Ascending aorta (tissue), 2 donors: ENCODE measurements around the gene MON2. TPM values are rescaled to one million over a fixed set of nuclear protein-coding genes. Genes with fewer than 3 reads are reported as not detected.

Experiments
- DNase-seq, 2 donors: peaks; one replicate each; pipeline ENCODE4 v3.0.0-alpha.2; 2019; ENCODE audit warnings: low spot score in 2 of 2
- H3K27ac ChIP-seq, 2 donors: fragments of 200-600 bp; sonication (generic); one replicate each; pipeline ENCODE4 v1.5.1; 2016 to 2017; ENCODE audit warnings: mild to moderate bottlenecking in 1 of 2
- H3K27me3 ChIP-seq: fragments of 200-600 bp; sonication (generic); one replicate; pipeline ENCODE4 v1.5.1; 2017
- H3K36me3 ChIP-seq, 2 donors: fragments of 200-600 bp; sonication (generic); one replicate each; pipeline ENCODE4 v1.5.1; 2016
- H3K4me1 ChIP-seq, 2 donors: fragments of 200-600 bp; sonication (generic); one replicate each; pipeline ENCODE4 v1.5.1; 2016 to 2017; ENCODE audit warnings: mild to moderate bottlenecking in 1 of 2
- H3K4me3 ChIP-seq, 2 donors: fragments of 200-600 bp; sonication (generic); one replicate each; pipeline ENCODE4 v1.5.1; 2016 to 2017; ENCODE audit warnings: mild to moderate bottlenecking in 1 of 2
- H3K9me3 ChIP-seq, 2 donors: fragments of 200-600 bp; sonication (generic); one replicate each; pipeline ENCODE4 v1.5.1; 2016
- intact Hi-C: fragments of 100-400 bp; cut with DNase I; formaldehyde crosslinking; loops from one replicate; pipeline ENCODE4 v1.15.1; 2023
- total RNA-seq: library from RNA; depleted of rRNA; stranded (reverse); fragments of >200 nt; gene quantifications from one replicate; pipeline ENCODE4 v1.1.0, GENCODE V29; 2016
- TF ChIP-seq, protein P1 (sequence below), 3 experiments: fragments of 200-600 bp in 2 of 3; fragments of 450-650 bp in 1 of 3; sonication (generic) in 2 of 3; IDR thresholded peaks; one replicate each; pipeline ENCODE4 v1.5.1; 2016 to 2019; ENCODE audit warnings: antibody characterized with exemption in 3 of 3, mild to moderate bottlenecking in 1 of 3, moderate library complexity in 1 of 3

The MON2 gene
- total RNA-seq, 1 donor from 2014 or later: 14.4 TPM

DNA sequence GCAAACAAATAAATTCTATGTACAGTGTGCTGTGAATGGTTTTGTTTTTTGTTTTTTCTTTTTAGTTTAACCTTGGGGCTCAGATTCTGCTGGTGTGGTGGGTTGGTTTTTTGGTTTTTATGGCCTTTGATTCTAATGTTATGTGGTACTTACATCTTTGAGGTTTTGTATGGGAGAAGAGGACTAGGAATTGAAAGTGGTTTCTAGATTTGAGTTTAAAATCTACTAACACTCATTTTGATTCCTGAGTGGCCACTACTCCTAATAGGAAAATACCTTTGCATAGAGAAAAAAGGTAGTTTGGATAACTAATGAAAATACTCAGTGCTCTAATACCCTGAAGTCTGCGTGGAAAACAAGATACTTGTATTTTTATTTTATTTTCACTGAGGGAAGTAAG, 137.7 kb downstream of the MON2 start:
- TF ChIP-seq, protein P1, sequence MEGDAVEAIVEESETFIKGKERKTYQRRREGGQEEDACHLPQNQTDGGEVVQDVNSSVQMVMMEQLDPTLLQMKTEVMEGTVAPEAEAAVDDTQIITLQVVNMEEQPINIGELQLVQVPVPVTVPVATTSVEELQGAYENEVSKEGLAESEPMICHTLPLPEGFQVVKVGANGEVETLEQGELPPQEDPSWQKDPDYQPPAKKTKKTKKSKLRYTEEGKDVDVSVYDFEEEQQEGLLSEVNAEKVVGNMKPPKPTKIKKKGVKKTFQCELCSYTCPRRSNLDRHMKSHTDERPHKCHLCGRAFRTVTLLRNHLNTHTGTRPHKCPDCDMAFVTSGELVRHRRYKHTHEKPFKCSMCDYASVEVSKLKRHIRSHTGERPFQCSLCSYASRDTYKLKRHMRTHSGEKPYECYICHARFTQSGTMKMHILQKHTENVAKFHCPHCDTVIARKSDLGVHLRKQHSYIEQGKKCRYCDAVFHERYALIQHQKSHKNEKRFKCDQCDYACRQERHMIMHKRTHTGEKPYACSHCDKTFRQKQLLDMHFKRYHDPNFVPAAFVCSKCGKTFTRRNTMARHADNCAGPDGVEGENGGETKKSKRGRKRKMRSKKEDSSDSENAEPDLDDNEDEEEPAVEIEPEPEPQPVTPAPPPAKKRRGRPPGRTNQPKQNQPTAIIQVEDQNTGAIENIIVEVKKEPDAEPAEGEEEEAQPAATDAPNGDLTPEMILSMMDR (IDR thresholded peaks at IDR 0.05): no peak

DNA sequence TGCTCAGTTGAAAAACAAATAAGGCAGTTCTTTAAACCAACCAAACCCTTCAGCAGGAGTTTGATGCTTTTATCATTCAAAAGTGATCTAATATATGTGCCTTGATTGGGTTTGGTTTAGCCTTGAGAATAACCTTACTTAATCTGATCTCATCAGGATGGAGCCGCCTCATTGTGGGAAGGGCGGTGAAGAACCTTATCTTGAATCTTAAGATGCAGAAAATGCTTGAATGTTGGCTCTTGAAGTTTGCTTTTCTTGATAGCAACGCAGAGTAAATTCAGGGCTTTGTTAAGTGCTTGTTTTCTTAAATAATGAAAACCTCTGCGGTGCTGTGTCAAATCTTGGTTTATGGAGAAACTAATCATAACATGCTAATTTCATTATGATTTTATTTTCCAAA, 138.2 kb downstream of the MON2 start:
- Histone ChIP-seq H3K9me3 (no peaks in the 10 kb centered on the region), H3K27ac (no peak overlapping the region), H3K4me3 (peak overlapping the region; percentile 87 to 97), H3K36me3 (no peaks in the 10 kb centered on the region), H3K27me3 (no peaks in the 10 kb centered on the region), H3K4me1 (peaks cover 3 to 5% of the 10 kb centered on the region in 2 donors)
- TF ChIP-seq, protein P1 (IDR thresholded peaks at IDR 0.05): no peak
- DNase-seq: no peak
- intact Hi-C loops: loop anchor here (1.0 to 10.0 kb wide), 4 partner anchors 26 to 440 kb away; partner anchors contain the start of gene PPM1H

More for the DNA sequence above, 137.7 kb downstream of the MON2 start:
- H3K27ac ChIP-seq: peak overlapping the region; percentile 99 to 100
- no peak for DNase-seq
- H3K4me1 ChIP-seq: peaks cover 3 to 5% of the 10 kb centered on the region in 2 donors
- intact Hi-C loops: loop anchor here (1.0 to 10.0 kb wide), 4 partner anchors 27 to 440 kb away; partner anchors contain the start of gene PPM1H
- H3K27me3 ChIP-seq: no peaks in the 10 kb centered on the region
- H3K9me3 ChIP-seq: no peaks in the 10 kb centered on the region
- H3K36me3 ChIP-seq: no peaks in the 10 kb centered on the region
- H3K4me3 ChIP-seq: peak overlapping the region; percentile 87 to 97

DNA sequence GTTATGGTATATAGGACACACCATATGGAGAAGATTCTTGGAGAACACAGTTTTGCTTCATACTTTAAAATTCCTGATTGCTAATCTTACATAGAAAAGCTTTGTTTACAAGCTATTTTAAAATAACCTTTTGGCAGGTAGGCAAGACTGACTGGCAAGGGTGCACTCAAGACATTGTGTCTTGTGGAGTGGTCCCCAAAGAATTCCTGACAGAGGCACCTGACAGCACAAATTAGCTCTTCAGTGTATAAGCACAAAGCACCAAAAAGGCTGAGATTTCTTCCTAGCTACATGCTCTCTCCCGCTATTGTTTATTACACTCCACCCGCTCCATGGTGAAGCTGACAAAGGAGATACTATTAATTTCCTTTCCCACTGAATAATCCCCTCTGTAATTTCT, 139.4 kb downstream of the MON2 start:
- H3K4me1 ChIP-seq: peaks cover 3 to 5% of the 10 kb centered on the region in 2 donors
- H3K27ac ChIP-seq: no peak overlapping the region
- no peaks in the 10 kb centered on the region for H3K9me3 ChIP-seq
- H3K36me3 ChIP-seq: no peaks in the 10 kb centered on the region
- TF ChIP-seq, protein P1 (IDR thresholded peaks at IDR 0.05): no peak
- intact Hi-C loops: loop anchor here (10.0 kb wide), 2 partner anchors 329 to 439 kb away; partner anchors contain the start of gene PPM1H
- no peaks in the 10 kb centered on the region for H3K27me3 ChIP-seq
- H3K4me3 ChIP-seq: no peak overlapping the region
- DNase-seq: no peak

DNA sequence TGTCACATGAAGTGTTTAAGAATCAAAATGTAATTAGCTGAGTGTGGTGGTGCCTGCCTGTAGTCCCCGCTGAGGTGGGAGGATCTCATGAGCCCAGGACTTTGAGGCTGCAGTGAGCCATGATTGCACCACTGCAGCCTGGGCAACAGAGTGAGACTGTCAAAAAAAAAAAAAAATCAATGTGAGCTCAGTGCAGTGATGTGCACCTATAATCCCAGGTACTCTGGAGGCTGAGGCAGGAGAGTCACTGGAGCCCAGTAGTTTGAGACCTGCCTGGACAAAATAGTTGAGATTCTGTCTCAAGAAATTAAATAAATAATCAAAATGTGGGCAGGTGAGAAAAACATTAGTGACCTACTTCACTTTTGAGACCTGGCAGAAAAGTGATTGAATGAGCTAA, 140.0 kb downstream of the MON2 start:
- H3K4me1 ChIP-seq: peaks cover 3 to 5% of the 10 kb centered on the region in 2 donors
- no peak overlapping the region for H3K4me3 ChIP-seq
- no peak overlapping the region for H3K27ac ChIP-seq
- no peaks in the 10 kb centered on the region for H3K27me3 ChIP-seq
- no peak for DNase-seq
- intact Hi-C loops: loop anchor here (10.0 kb wide), 2 partner anchors 328 to 438 kb away; partner anchors contain the start of gene PPM1H
- no peaks in the 10 kb centered on the region for H3K36me3 ChIP-seq
- TF ChIP-seq, protein P1 (IDR thresholded peaks at IDR 0.05): no peak
- H3K9me3 ChIP-seq: no peaks in the 10 kb centered on the region

DNA sequence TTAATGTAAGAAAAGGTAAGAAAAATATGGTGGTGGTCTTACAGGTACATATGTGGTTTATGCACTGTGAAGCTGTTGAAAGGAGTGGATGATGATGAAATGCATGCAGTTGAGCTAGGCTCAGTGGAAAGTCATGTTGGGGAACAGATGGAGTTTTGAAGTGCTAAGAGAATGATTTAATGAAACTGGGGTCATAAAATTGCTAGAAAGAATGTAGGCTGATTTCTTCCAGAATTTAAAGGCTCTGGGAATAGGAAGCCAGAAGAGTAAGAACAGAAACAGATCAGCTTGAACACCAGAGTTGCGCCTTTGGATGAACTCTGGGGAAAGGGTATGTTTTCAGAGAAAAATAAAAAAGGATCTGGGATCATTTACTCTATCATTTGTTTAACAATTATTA, 146.5 kb downstream of the MON2 start:
- TF ChIP-seq, protein P1 (IDR thresholded peaks at IDR 0.05): no peak
- Histone ChIP-seq H3K27me3 (no peaks in the 10 kb centered on the region), H3K4me1 (peaks cover 0 to 4% of the 10 kb centered on the region in 2 donors), H3K9me3 (no peaks in the 10 kb centered on the region), H3K36me3 (no peaks in the 10 kb centered on the region), H3K27ac (no peak overlapping the region), H3K4me3 (no peak overlapping the region)
- DNase-seq: no peak
- intact Hi-C loops: no loop called here

DNA sequence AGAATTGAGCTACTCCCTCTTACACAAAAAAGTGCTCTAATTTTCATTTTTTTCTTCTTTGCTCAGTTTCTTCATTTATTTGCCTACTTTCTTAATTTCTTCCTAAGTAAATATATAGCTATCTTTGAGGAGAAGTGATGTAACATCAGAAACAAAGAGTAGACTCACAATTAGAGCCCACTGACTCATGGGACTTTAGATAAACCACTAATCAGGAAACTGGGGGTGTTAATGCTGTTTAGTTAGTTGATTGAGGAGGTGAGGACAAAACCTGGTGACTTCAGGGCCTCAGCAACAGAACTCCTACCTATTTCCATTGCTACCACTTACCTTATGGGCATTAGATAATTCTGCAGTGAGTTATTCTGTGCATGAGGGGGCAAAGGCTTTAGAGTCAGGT, 151.7 kb downstream of the MON2 start:
- intact Hi-C loops: no loop called here
- no peak for DNase-seq
- TF ChIP-seq, protein P1 (IDR thresholded peaks at IDR 0.05): no peak
- no peak overlapping the region for H3K4me3 ChIP-seq
- no peaks in the 10 kb centered on the region for H3K27me3 ChIP-seq
- H3K36me3 ChIP-seq: no peaks in the 10 kb centered on the region
- no peaks in the 10 kb centered on the region for H3K9me3 ChIP-seq
- H3K27ac ChIP-seq: no peak overlapping the region
- H3K4me1 ChIP-seq: peaks cover 0 to 4% of the 10 kb centered on the region in 2 donors
